ENCODE data around the gene TBC1D23. TPM values are rescaled to one million over a fixed set of nuclear protein-coding genes. Genes with fewer than 3 reads are reported as not detected.
"Not testable (repeated sequence)": the region's sequence is repeated elsewhere in the genome, so short reads cannot be mapped to it uniquely, and the experiment has no call there.

TBC1D23 gene
- total RNA-seq, 1 donor from 2014 or later: 35.3 TPM

DNA sequence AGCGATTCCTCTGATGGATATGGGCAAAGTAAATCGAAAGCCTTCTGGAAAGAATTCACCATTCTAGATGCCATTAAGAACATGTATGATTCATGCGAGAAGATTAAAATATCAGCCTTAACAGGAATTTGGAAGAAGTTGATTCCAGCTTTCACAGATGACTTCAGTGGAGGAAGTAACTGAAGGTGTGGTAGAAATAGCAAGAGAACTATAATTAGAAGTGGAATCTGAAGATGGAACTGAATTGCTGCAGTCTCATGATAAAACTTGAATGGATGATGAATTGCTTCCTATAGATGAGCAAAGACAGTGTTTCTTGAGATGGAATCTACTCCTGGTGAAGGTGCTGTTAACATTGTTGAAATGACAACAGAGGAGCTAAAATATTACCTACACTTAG lies 30.1 kb upstream of the TBC1D23 start:
- Mint-ChIP-seq H3K27me3 (ENCODE audit: unreplicated experiment) (no peaks in the 10 kb centered on the region), H3K27ac (ENCODE audit: unreplicated experiment) (no peak overlapping the region), H3K36me3 (ENCODE audit: unreplicated experiment) (no peaks in the 10 kb centered on the region), H3K4me3 (ENCODE audit: unreplicated experiment) (no peak overlapping the region), H3K4me1 (ENCODE audit: unreplicated experiment) (peaks cover 5% of the 10 kb centered on the region), H3K9me3 (ENCODE audit: unreplicated experiment) (no peaks in the 10 kb centered on the region)
- TF ChIP-seq, protein P1, sequence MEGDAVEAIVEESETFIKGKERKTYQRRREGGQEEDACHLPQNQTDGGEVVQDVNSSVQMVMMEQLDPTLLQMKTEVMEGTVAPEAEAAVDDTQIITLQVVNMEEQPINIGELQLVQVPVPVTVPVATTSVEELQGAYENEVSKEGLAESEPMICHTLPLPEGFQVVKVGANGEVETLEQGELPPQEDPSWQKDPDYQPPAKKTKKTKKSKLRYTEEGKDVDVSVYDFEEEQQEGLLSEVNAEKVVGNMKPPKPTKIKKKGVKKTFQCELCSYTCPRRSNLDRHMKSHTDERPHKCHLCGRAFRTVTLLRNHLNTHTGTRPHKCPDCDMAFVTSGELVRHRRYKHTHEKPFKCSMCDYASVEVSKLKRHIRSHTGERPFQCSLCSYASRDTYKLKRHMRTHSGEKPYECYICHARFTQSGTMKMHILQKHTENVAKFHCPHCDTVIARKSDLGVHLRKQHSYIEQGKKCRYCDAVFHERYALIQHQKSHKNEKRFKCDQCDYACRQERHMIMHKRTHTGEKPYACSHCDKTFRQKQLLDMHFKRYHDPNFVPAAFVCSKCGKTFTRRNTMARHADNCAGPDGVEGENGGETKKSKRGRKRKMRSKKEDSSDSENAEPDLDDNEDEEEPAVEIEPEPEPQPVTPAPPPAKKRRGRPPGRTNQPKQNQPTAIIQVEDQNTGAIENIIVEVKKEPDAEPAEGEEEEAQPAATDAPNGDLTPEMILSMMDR (IDR thresholded peaks at IDR 0.05): no peak
- no peak for DNase-seq (ENCODE audit: extremely low spot score, unreplicated experiment)

DNA sequence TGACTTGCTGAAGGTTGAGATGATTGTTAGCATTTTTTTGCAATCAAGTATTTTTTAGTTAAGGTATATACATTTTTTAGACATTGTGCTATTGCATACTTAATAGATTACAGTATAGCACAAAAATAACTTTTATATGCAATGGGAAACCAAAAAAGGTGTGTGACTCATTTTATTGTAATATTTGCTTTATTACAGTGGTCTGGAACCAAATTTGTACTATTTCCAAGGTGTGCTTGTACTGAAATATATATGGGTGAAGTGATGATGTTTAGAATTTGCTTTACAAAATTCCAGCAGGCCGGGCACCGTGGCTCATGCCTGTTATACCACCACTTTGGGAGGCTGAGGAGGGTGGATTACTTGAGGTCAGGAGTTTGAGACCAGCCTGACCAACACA lies 29.1 kb upstream of the TBC1D23 start:
- no peak overlapping the region for H3K27ac Mint-ChIP-seq (ENCODE audit: unreplicated experiment)
- TF ChIP-seq, protein P1 (IDR thresholded peaks at IDR 0.05): no peak

DNA sequence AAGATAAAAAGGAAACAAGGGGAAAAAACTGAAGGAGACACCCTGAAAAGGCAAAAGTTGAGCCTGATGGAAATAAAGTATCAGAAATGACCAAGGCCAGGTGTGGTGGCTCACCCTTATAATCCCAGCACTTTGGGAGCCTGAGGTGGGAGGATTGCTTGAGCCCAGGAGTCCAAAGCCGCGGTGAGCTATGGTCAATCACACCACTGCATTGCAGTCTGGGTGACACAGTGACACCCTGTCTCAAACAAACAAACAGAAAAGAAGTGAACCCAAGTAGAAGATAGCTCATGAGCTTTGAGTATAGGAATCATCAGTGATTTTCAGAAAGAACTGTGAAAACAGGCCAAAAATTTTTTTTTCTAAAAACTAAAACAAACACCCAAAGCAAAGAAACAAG lies 26.4 kb upstream of the TBC1D23 start:
- Mint-ChIP-seq H3K27me3 (ENCODE audit: unreplicated experiment) (no peaks in the 10 kb centered on the region), H3K4me3 (ENCODE audit: unreplicated experiment) (no peak overlapping the region), H3K27ac (ENCODE audit: unreplicated experiment) (no peak overlapping the region), H3K4me1 (ENCODE audit: unreplicated experiment) (no peaks in the 10 kb centered on the region), H3K9me3 (ENCODE audit: unreplicated experiment) (no peaks in the 10 kb centered on the region), H3K36me3 (ENCODE audit: unreplicated experiment) (no peaks in the 10 kb centered on the region)
- TF ChIP-seq, protein P1 (IDR thresholded peaks at IDR 0.05): no peak
- DNase-seq (ENCODE audit: extremely low spot score, unreplicated experiment): peak; percentile 46

More for the DNA sequence above, 29.1 kb upstream of the TBC1D23 start:
- Mint-ChIP-seq H3K4me1 (ENCODE audit: unreplicated experiment) (peaks cover 2% of the 10 kb centered on the region), H3K27me3 (ENCODE audit: unreplicated experiment) (no peaks in the 10 kb centered on the region), H3K36me3 (ENCODE audit: unreplicated experiment) (no peaks in the 10 kb centered on the region), H3K4me3 (ENCODE audit: unreplicated experiment) (no peak overlapping the region), H3K9me3 (ENCODE audit: unreplicated experiment) (no peaks in the 10 kb centered on the region)
- DNase-seq (ENCODE audit: extremely low spot score, unreplicated experiment): no peak

DNA sequence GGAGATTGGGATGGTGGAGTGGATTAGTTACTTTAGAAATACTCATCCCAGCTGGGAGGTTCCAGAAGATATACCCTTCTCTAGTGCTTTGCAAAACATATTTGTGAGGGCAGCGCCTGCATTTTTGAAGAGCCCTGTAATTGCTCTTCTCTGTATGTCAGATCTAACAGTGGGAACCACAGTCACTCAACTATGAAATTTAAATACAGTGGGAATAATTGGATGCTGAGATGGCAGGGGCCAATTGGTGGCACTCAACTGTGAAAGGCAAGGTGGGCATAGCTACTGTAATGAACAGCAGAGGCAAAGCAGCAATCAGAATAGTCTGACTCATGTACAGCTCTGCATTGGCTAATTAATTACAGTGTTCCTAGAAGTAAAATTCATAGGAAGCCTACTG lies 22.2 kb upstream of the TBC1D23 start:
- Mint-ChIP-seq H3K4me3 (ENCODE audit: unreplicated experiment) (no peak overlapping the region), H3K27me3 (ENCODE audit: unreplicated experiment) (no peaks in the 10 kb centered on the region), H3K27ac (ENCODE audit: unreplicated experiment) (no peak overlapping the region), H3K4me1 (ENCODE audit: unreplicated experiment) (no peaks in the 10 kb centered on the region), H3K36me3 (ENCODE audit: unreplicated experiment) (no peaks in the 10 kb centered on the region), H3K9me3 (ENCODE audit: unreplicated experiment) (peaks cover 4% of the 10 kb centered on the region)
- TF ChIP-seq, protein P1 (IDR thresholded peaks at IDR 0.05): no peak
- no peak for DNase-seq (ENCODE audit: extremely low spot score, unreplicated experiment)

DNA sequence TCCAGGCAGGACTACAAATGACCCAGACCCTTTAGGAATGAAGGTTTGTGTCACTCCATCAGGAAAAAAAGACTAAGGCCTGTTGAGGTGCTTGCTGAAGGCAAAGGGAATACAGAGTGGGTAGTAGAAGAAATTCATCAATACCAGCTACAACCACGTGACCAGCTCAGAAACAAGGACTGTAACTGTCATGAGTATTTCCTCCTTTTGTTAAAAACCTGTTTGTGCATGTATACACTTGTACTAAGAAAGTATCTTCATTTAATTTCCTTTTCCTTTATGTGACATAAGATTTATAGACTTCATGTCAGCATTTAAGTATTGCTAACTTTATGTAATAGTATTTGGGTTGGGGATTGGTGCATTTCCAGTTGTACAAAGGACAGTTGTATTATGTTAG lies 18.3 kb upstream of the TBC1D23 start:
- not testable (repeated sequence) for H3K27me3 Mint-ChIP-seq (ENCODE audit: unreplicated experiment); H3K36me3 Mint-ChIP-seq (ENCODE audit: unreplicated experiment); H3K9me3 Mint-ChIP-seq (ENCODE audit: unreplicated experiment); DNase-seq (ENCODE audit: extremely low spot score, unreplicated experiment); H3K4me3 Mint-ChIP-seq (ENCODE audit: unreplicated experiment); H3K27ac Mint-ChIP-seq (ENCODE audit: unreplicated experiment); H3K4me1 Mint-ChIP-seq (ENCODE audit: unreplicated experiment)

DNA sequence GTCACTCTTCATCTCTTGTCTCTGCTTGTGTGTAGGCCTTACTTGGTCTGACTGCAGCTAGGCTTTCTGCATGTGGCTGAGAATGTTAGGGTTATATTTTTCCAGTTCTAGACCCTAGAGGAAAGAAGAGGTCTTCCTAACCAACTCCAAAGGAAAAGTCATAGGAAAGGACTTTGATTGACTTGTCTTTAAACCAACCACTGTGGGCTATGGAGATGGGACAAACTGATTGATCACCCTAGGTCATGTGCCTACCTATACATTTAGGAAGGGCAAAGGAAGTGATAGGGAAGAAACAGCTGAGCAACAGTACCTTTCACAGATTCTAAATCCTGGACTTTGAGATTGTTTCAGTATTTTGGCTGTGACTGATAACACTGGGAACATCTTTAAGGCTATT lies 16.5 kb upstream of the TBC1D23 start:
- no peak for DNase-seq (ENCODE audit: extremely low spot score, unreplicated experiment)
- H3K27ac Mint-ChIP-seq (ENCODE audit: unreplicated experiment): no peak overlapping the region

More for the DNA sequence above, 16.5 kb upstream of the TBC1D23 start:
- TF ChIP-seq, protein P1 (IDR thresholded peaks at IDR 0.05): no peak
- no peaks in the 10 kb centered on the region for H3K27me3 Mint-ChIP-seq (ENCODE audit: unreplicated experiment)
- H3K9me3 Mint-ChIP-seq (ENCODE audit: unreplicated experiment): peaks cover 4% of the 10 kb centered on the region
- no peaks in the 10 kb centered on the region for H3K4me1 Mint-ChIP-seq (ENCODE audit: unreplicated experiment)
- no peak overlapping the region for H3K4me3 Mint-ChIP-seq (ENCODE audit: unreplicated experiment)
- no peaks in the 10 kb centered on the region for H3K36me3 Mint-ChIP-seq (ENCODE audit: unreplicated experiment)

Measured in osteocyte (in vitro differentiated cells).